HepG2 (cell line): ENCODE results near the gene SIAH2. TPM values are rescaled to one million over a fixed set of nuclear protein-coding genes. Genes with fewer than 3 reads are reported as not detected.
A peak's percentile ranks its signal among the peaks of the same experiment; 100 is the strongest.

Experiments used
- ATAC-seq: fragments of 200-7000 bp; cut with Tn5 transposase; 3 replicates; pipeline ENCODE4 v1.9.1; 2020; ENCODE audit warnings: mild to moderate bottlenecking, moderate library complexity
- BruUV-seq: library from RNA; stranded (reverse); fragments of 400-500 nt; replicated peaks from 2 replicates; lab custom pipeline; 2021; lab: Mats Ljungman, UMichigan
- CTCF ChIA-PET: fragments of 300-600 bp; formaldehyde crosslinking; extraction: SDS; loops from one replicate; lab custom pipeline; 2021; ENCODE audit warnings: low total read pairs, inconsistent platforms, low intra/inter-chr PET ratio; lab: Yijun Ruan, JAX
- POLR2A ChIA-PET: fragments of 350-600 bp; sonication (Branson Sonifier 250); formaldehyde crosslinking; loops from one replicate; lab custom pipeline; 2020; ENCODE audit warnings: antibody characterized with exemption, inconsistent platforms; lab: Yijun Ruan, JAX
- DNase-seq: peaks from one replicate; pipeline ENCODE4 v3.0.0-alpha.2; 2015; ENCODE audit warnings: low spot score
- FAIRE-seq: peaks from 3 replicates; lab custom pipeline; 2011; peaks lifted over from hg19 to GRCh38; lab: Jason Lieb, UNC
- H2AFZ ChIP-seq: one replicate; pipeline ENCODE4 v1.6.1; 2011; ENCODE audit warnings: low read length, inconsistent platforms
- H3K27ac ChIP-seq: fragments of 300-600 bp; 3 replicates; pipeline ENCODE4 v1.8.0; 2011; ENCODE audit warnings: mixed run types, mild to moderate bottlenecking, mixed read lengths, low read length, inconsistent platforms; ENCODE audit not compliant: insufficient read depth; ENCODE audit errors: extremely low read length
- H3K27me3 ChIP-seq, 2 experiments: fragments of 200-600 bp in 1 of 2; 2 replicates in 1 of 2; 3 replicates in 1 of 2; pipeline versions ENCODE4 v1.6.0 to v1.8.0; 2011; ENCODE audit warnings: low read length in 2 of 2, mild to moderate bottlenecking in 2 of 2, moderate library complexity in 2 of 2, inconsistent platforms in 1 of 2; ENCODE audit not compliant: insufficient read depth in 2 of 2, control insufficient read depth in 1 of 2
- H3K36me3 ChIP-seq, 2 experiments: fragments of 200-600 bp in 1 of 2; replicated peaks in 1 of 2; 2 replicates in 1 of 2; 3 replicates in 1 of 2; pipeline versions ENCODE4 v1.5.1 to v1.8.0; 2011; ENCODE audit warnings: low read length in 2 of 2, inconsistent platforms in 1 of 2; ENCODE audit not compliant: insufficient read depth in 2 of 2, control insufficient read depth in 1 of 2
- H3K4me1 ChIP-seq: 2 replicates; pipeline ENCODE4 v1.5.1; 2012; ENCODE audit warnings: low read length, inconsistent platforms; ENCODE audit not compliant: insufficient read depth
- H3K4me2 ChIP-seq: 2 replicates; pipeline ENCODE4 v1.6.0; 2011; ENCODE audit warnings: low read depth, low read length, inconsistent platforms
- H3K4me3 ChIP-seq, 3 experiments: fragments of 200-600 bp in 1 of 3; sonication (generic), shearing (Covaris generic) in 1 of 3; replicated peaks in 1 of 3; 2 replicates each; pipeline ENCODE4 v1.5.1; 2011 to 2016; ENCODE audit warnings: low read length in 3 of 3, inconsistent platforms in 2 of 3, low read depth in 2 of 3, mild to moderate bottlenecking in 2 of 3, control low read depth in 1 of 3, mixed read lengths in 1 of 3; ENCODE audit not compliant: insufficient read depth in 1 of 3
- H3K79me2 ChIP-seq: one replicate; pipeline ENCODE4 v1.6.1; 2011; ENCODE audit warnings: low read length, inconsistent platforms; ENCODE audit not compliant: insufficient read depth
- H3K9ac ChIP-seq: 2 replicates; pipeline ENCODE4 v1.6.0; 2011; ENCODE audit warnings: mild to moderate bottlenecking, low read depth, low read length, inconsistent platforms; ENCODE audit not compliant: insufficient read depth
- H3K9me3 ChIP-seq: 2 replicates; pipeline ENCODE4 v1.5.1; 2012; ENCODE audit warnings: mild to moderate bottlenecking, low read length
- H4K20me1 ChIP-seq: 2 replicates; pipeline ENCODE4 v1.6.0; 2011; ENCODE audit warnings: inconsistent platforms, mild to moderate bottlenecking, low read length, moderate library complexity; ENCODE audit not compliant: insufficient read depth
- BATF2 ChIP-seq: sonication (generic); formaldehyde crosslinking; IDR thresholded peaks from 2 replicates; pipeline ENCODE4 v1.8.0; 2022; ENCODE audit warnings: mild to moderate bottlenecking, missing genetic modification reagents, moderate library complexity
- GRHL1 ChIP-seq: sonication (generic); formaldehyde crosslinking; conservative IDR thresholded peaks from 2 replicates; pipeline ENCODE4 v1.8.0; 2022; ENCODE audit warnings: missing genetic modification reagents
- HMG20A ChIP-seq: IDR thresholded peaks from 2 replicates; pipeline ENCODE4 v1.6.1; 2016; ENCODE audit warnings: borderline replicate concordance
- LCORL ChIP-seq, 2 experiments: fragments of 450-650 bp in 1 of 2; sonication (generic) in 1 of 2; formaldehyde crosslinking in 1 of 2; IDR thresholded peaks; 2 replicates each; pipeline versions ENCODE4 v1.5.0 to v1.6.1; 2017 to 2020; ENCODE audit warnings: antibody characterized with exemption in 1 of 2, missing genetic modification reagents in 1 of 2
- PLSCR1 ChIP-seq: sonication (generic); formaldehyde crosslinking; IDR thresholded peaks from 2 replicates; pipeline ENCODE4 v1.5.0; 2020; ENCODE audit warnings: missing genetic modification reagents, mild to moderate bottlenecking, borderline replicate concordance
- RCOR2 ChIP-seq: IDR thresholded peaks from 2 replicates; pipeline ENCODE4 v1.6.1; 2016; ENCODE audit warnings: missing biosample characterization, missing genetic modification reagents
- ZNF24 ChIP-seq: fragments of 450-650 bp; IDR thresholded peaks from 2 replicates; pipeline ENCODE4 v1.6.1; 2017; ENCODE audit warnings: antibody characterized with exemption, mild to moderate bottlenecking
- ZNF296 ChIP-seq: sonication (generic); formaldehyde crosslinking; conservative IDR thresholded peaks from 2 replicates; pipeline ENCODE4 v1.5.0; 2020; ENCODE audit warnings: mild to moderate bottlenecking, missing genetic modification reagents
- ZNF432 ChIP-seq: sonication (generic); formaldehyde crosslinking; IDR thresholded peaks from 2 replicates; pipeline ENCODE4 v1.5.0; 2020; ENCODE audit warnings: missing genetic modification reagents, mild to moderate bottlenecking, borderline replicate concordance
- ZSCAN5A ChIP-seq: sonication (generic); formaldehyde crosslinking; IDR thresholded peaks from 2 replicates; pipeline ENCODE4 v1.8.0; 2022; ENCODE audit warnings: mild to moderate bottlenecking, missing genetic modification reagents, borderline replicate concordance
- in situ Hi-C: cut with HindIII; loops from 2 replicates; pipeline ENCODE4 v1.10.0; 2017; ENCODE audit warnings: low pct_unique_long_range_greater_than_20kb; ENCODE audit not compliant: extremely low pct_ligation_motif_present
- intact Hi-C: fragments of 100-400 bp; cut with micrococcal nuclease; formaldehyde crosslinking; loops from one replicate; pipeline ENCODE4 v1.10.0; 2022; ENCODE audit not compliant: unreplicated experiment
- polyA plus RNA-seq, 8 experiments: library from polyadenylated mRNA; depleted of rRNA in 3 of 8; stranded (reverse) in 7 of 8; unstranded in 1 of 8; fragments of >200 nt; fragmentation: Illumina TruSeq in 4 of 8; extraction: Trizol in 4 of 8; gene quantifications; 2 replicates each; pipeline versions ENCODE4 v1.2.1 to v1.2.3, GENCODE V29; 2011 to 2016; ENCODE audit warnings: low read depth in 4 of 8, missing spikeins in 1 of 8, mixed read lengths in 1 of 8; ENCODE audit not compliant: insufficient read depth in 1 of 8
- total RNA-seq, 5 experiments: library from RNA; depleted of rRNA; stranded (reverse); fragments of >200 nt; fragmentation: Illumina TruSeq; extraction: Trizol; gene quantifications; 2 replicates each; pipeline ENCODE4 v1.2.3, GENCODE V29; 2016; ENCODE audit warnings: low read depth in 1 of 5

The SIAH2 gene
- total and polyA plus RNA-seq, 2 of the 13 experiments (the other 11 are each of a cell fraction or from before 2014, with no cell fraction given) = 71.8 to 117 TPM

GRCh38 chr3:150787741-150788370 is 24.9 kb upstream of the SIAH2 start (continued):
- TF ChIP-seq ZSCAN5A (CRISPR knock-in tag) = no peak

GRCh38 chr3:150786791-150787190 is 23.8 kb upstream of the SIAH2 start:
- FAIRE-seq (no peak), DNase-seq (no peak), ATAC-seq (no peak)
- Histone ChIP-seq H3K4me1 (peaks cover 7% of the 10 kb centered on the region; the same call in 1 of the 2 replicates), H3K9ac (no peak overlapping the region), H3K9me3 (no peaks in the 10 kb centered on the region), H2AFZ (peak overlapping the region; percentile 3), H3K79me2 (no peaks in the 10 kb centered on the region), H3K36me3 (no peaks in the 10 kb centered on the region), H3K4me3 (no peak overlapping the region), H3K4me2 (no peak overlapping the region), H4K20me1 (no peaks in the 10 kb centered on the region), H3K27me3 (peaks cover 2 to 10% of the 10 kb centered on the region in 2 experiments; a peak in 2 of 5 replicates), H3K27ac (no peak overlapping the region)
- BruUV-seq = no TSS peak
- in situ Hi-C loops = loop anchor here (5.0 to 10.0 kb wide), 2 partner anchors 48 to 81 kb away; no protein-coding TSS in a partner anchor
- intact Hi-C loops = loop anchor here (1.0 to 5.0 kb wide), 5 partner anchors 22 to 360 kb away; no protein-coding TSS in a partner anchor
- POLR2A ChIA-PET = no interaction called here
- CTCF ChIA-PET = interaction anchor here (1.7 to 3.0 kb wide), 3 partner anchors 44 to 78 kb away, joined by 7 to 21 read pairs (median 8); no protein-coding TSS in a partner anchor
- TF ChIP-seq HMG20A (CRISPR knock-in tag) = no peak
- TF ChIP-seq GRHL1 (CRISPR knock-in tag) = no peak
- TF ChIP-seq ZNF432 (CRISPR knock-in tag) = no peak
- no peak for TF ChIP-seq RCOR2
- no peak for TF ChIP-seq LCORL (IDR thresholded peaks at IDR 0.05)
- TF ChIP-seq LCORL (CRISPR knock-in tag; IDR thresholded peaks at IDR 0.05) = no peak
- TF ChIP-seq ZNF24 = no peak
- no peak for TF ChIP-seq BATF2
- TF ChIP-seq PLSCR1 (CRISPR knock-in tag) = no peak
- no peak for TF ChIP-seq ZNF296 (CRISPR knock-in tag)
